ENCODE measurements around the gene AGBL4.

GRCh38 chr1:49971088-49971487, 52.7 kb downstream of the AGBL4 start:
- TF ChIP-seq REST (IDR thresholded peaks at IDR 0.05; ENCODE audit: low read depth) (no peak), ZBTB7A (IDR thresholded peaks at IDR 0.05; ENCODE audit: low read depth) (no peak), MAX (IDR thresholded peaks at IDR 0.05) (no peak), RAD21 (IDR thresholded peaks at IDR 0.05; ENCODE audit: low read depth) (no peak), EGR1 (IDR thresholded peaks at IDR 0.05) (no peak)

Measured in Ishikawa (cell line).